Right ventricle myocardium superior (tissue), 1 donor: ENCODE measurements around the gene TMCC3. TPM values are rescaled to one million over a fixed set of nuclear protein-coding genes. Genes with fewer than 3 reads are reported as not detected.

Experiments used
- microRNA-seq: library from miRNA; unstranded; fragments of <30 nt; microRNA quantifications from one replicate; pipeline ENCODE4 v1.2.0, GENCODE V29; 2020
- total RNA-seq: library from RNA; stranded (reverse); fragmentation: NEBNext Ultra II Directional; extraction: Animal tissue kit (Norgen Biotek cat#: 25700); gene quantifications from one replicate; pipeline ENCODE4 v1.2.1, GENCODE V29; 2021
- donor health status: DM: no; HTN: yes; CAD: no; lungs with severe emphysema.

The TMCC3 gene
- total RNA-seq, 1 donor from 2014 or later, result 1.5 TPM

Small RNA genes within 50 kb of the gene (microRNA-seq; reads per million reads assigned to microRNA genes)
- not detected for gene MIR5700

Other genes with a start within 250 kb of the TMCC3 start
- 8.5 TPM for gene CEP83, start 190.7 kb downstream of the TMCC3 start, total RNA-seq